ENCODE results near the gene SEMA5B.

The SEMA5B gene

GRCh38 chr3:122991236-122991985 lies 36.2 kb downstream of the SEMA5B start:
- no peak overlapping the region for H3K4me3 ChIP-seq
- H3K27ac ChIP-seq: no peak overlapping the region
- DNase-seq (ENCODE audit: low spot score): no peak
- no peak for TF ChIP-seq CTCF (IDR thresholded peaks at IDR 0.05)

GRCh38 chr3:122989856-122990575 lies 37.5 kb downstream of the SEMA5B start:
- no peak overlapping the region for H3K27ac ChIP-seq
- no peak for TF ChIP-seq CTCF (IDR thresholded peaks at IDR 0.05)
- H3K4me3 ChIP-seq: no peak overlapping the region
- DNase-seq (ENCODE audit: low spot score): no peak

GRCh38 chr3:122988508-122988907 lies 39.1 kb downstream of the SEMA5B start:
- TF ChIP-seq CTCF (IDR thresholded peaks at IDR 0.05): no peak
- H3K4me3 ChIP-seq: no peak overlapping the region
- DNase-seq (ENCODE audit: low spot score): no peak
- H3K27ac ChIP-seq: no peak overlapping the region

GRCh38 chr3:122987736-122988319 lies 39.7 kb downstream of the SEMA5B start:
- no peak overlapping the region for H3K4me3 ChIP-seq
- TF ChIP-seq CTCF (IDR thresholded peaks at IDR 0.05): no peak
- no peak for DNase-seq (ENCODE audit: low spot score)
- H3K27ac ChIP-seq: no peak overlapping the region

GRCh38 chr3:122987231-122987630 lies 40.3 kb downstream of the SEMA5B start:
- no peak overlapping the region for H3K4me3 ChIP-seq
- no peak for TF ChIP-seq CTCF (IDR thresholded peaks at IDR 0.05)
- no peak for DNase-seq (ENCODE audit: low spot score)
- no peak overlapping the region for H3K27ac ChIP-seq

- no peak overlapping the region for H3K27ac ChIP-seq
- no peak for TF ChIP-seq CTCF (IDR thresholded peaks at IDR 0.05)
- no peak for DNase-seq (ENCODE audit: low spot score)
- no peak overlapping the region for H3K4me3 ChIP-seq
Measured at GRCh38 chr3:122986693-122987179, 40.8 kb downstream of the SEMA5B start.

All from coronary artery (tissue), 2 donors.